Measurements from ENCODE around the gene RTN1. TPM values are rescaled to one million over a fixed set of nuclear protein-coding genes. Genes with fewer than 3 reads are reported as not detected.

Gene RTN1
- total RNA-seq, 1 donor from 2014 or later, result 18.0 TPM

- Mint-ChIP-seq H3K9me3 (no peaks in the 10 kb centered on the region), H3K4me1 (peaks cover 10% of the 10 kb centered on the region), H3K27ac (ENCODE audit: unreplicated experiment) (no peak overlapping the region), H3K36me3 (ENCODE audit: low read depth) (no peaks in the 10 kb centered on the region), H3K4me3 (no peak overlapping the region), H3K27me3 (ENCODE audit: low read depth) (no peaks in the 10 kb centered on the region)
- no peak for DNase-seq (ENCODE audit: low read depth, low spot score)
- TF ChIP-seq CTCF (conservative IDR thresholded peaks at IDR 0.05), result no peak
These were observed 101.0 kb downstream of the RTN1 start for GRCh38 chr14:59769586-59769985.

GRCh38 chr14:59768855-59769375 lies 101.7 kb downstream of the RTN1 start:
- Mint-ChIP-seq H3K27me3 (ENCODE audit: low read depth) (no peaks in the 10 kb centered on the region), H3K4me3 (no peak overlapping the region), H3K9me3 (no peaks in the 10 kb centered on the region), H3K27ac (ENCODE audit: unreplicated experiment) (no peak overlapping the region), H3K4me1 (peaks cover 10% of the 10 kb centered on the region), H3K36me3 (ENCODE audit: low read depth) (no peaks in the 10 kb centered on the region)
- no peak for TF ChIP-seq CTCF (conservative IDR thresholded peaks at IDR 0.05)
- DNase-seq (ENCODE audit: low read depth, low spot score), result no peak

- DNase-seq (ENCODE audit: low read depth, low spot score), result no peak
- Mint-ChIP-seq H3K27me3 (ENCODE audit: low read depth) (no peaks in the 10 kb centered on the region), H3K4me3 (no peak overlapping the region), H3K36me3 (ENCODE audit: low read depth) (no peaks in the 10 kb centered on the region), H3K27ac (ENCODE audit: unreplicated experiment) (peak overlapping the region; percentile 83), H3K4me1 (peaks cover 5% of the 10 kb centered on the region), H3K9me3 (no peaks in the 10 kb centered on the region)
- TF ChIP-seq CTCF (conservative IDR thresholded peaks at IDR 0.05), result no peak
These were observed 108.7 kb downstream of the RTN1 start for GRCh38 chr14:59761851-59762250.

GRCh38 chr14:59755409-59756135 lies 115.0 kb downstream of the RTN1 start:
- no peaks in the 10 kb centered on the region for H3K9me3 Mint-ChIP-seq

GRCh38 chr14:59754256-59754655 lies 116.3 kb downstream of the RTN1 start:
- Mint-ChIP-seq H3K27ac (ENCODE audit: unreplicated experiment) (no peak overlapping the region), H3K4me3 (no peak overlapping the region)
- no peak for TF ChIP-seq CTCF (conservative IDR thresholded peaks at IDR 0.05)

More at GRCh38 chr14:59755409-59756135, 115.0 kb downstream of the RTN1 start:
- no peak for TF ChIP-seq CTCF (conservative IDR thresholded peaks at IDR 0.05)
- no peak overlapping the region for H3K4me3 Mint-ChIP-seq
- H3K36me3 Mint-ChIP-seq (ENCODE audit: low read depth), result no peaks in the 10 kb centered on the region
- no peak for DNase-seq (ENCODE audit: low read depth, low spot score)
- H3K27me3 Mint-ChIP-seq (ENCODE audit: low read depth), result no peaks in the 10 kb centered on the region
- no peaks in the 10 kb centered on the region for H3K4me1 Mint-ChIP-seq
- H3K27ac Mint-ChIP-seq (ENCODE audit: unreplicated experiment), result no peak overlapping the region

More at GRCh38 chr14:59754256-59754655, 116.3 kb downstream of the RTN1 start:
- no peaks in the 10 kb centered on the region for H3K4me1 Mint-ChIP-seq
- H3K27me3 Mint-ChIP-seq (ENCODE audit: low read depth), result no peaks in the 10 kb centered on the region
- no peaks in the 10 kb centered on the region for H3K9me3 Mint-ChIP-seq
- no peak for DNase-seq (ENCODE audit: low read depth, low spot score)
- H3K36me3 Mint-ChIP-seq (ENCODE audit: low read depth), result no peaks in the 10 kb centered on the region
